H1 (cell line): ENCODE results near the gene TET2. TPM values are rescaled to one million over a fixed set of nuclear protein-coding genes. Genes with fewer than 3 reads are reported as not detected.

Source experiments
- BACH1 ChIP-seq: IDR thresholded peaks from 2 replicates; pipeline ENCODE4 v1.6.1; 2012; ENCODE audit warnings: low read length, improper control_type of control experiment
- CREB1 ChIP-seq: IDR thresholded peaks from 2 replicates; pipeline ENCODE4 v1.6.1; 2012; ENCODE audit warnings: inconsistent platforms
- EGR1 ChIP-seq: IDR thresholded peaks from 2 replicates; pipeline ENCODE4 v1.6.1; 2011; ENCODE audit warnings: low read depth, low read length, borderline replicate concordance
- POU5F1 ChIP-seq: IDR thresholded peaks from 2 replicates; pipeline ENCODE4 v1.6.1; 2011; ENCODE audit warnings: low read depth, mild to moderate bottlenecking, low read length, moderate library complexity
- SP4 ChIP-seq: IDR thresholded peaks from 2 replicates; pipeline ENCODE4 v1.6.1; 2012; ENCODE audit warnings: low read length, inconsistent platforms
- polyA plus RNA-seq, 7 experiments: library from polyadenylated mRNA; depleted of rRNA in 3 of 7; stranded (reverse) in 5 of 7; unstranded in 2 of 7; fragments of >200 nt in 5 of 7; fragments of 200-250 nt in 2 of 7; gene quantifications; 1 replicate in 5 of 7; 2 replicates in 1 of 7; 4 replicates in 1 of 7; pipeline versions ENCODE4 v1.2.1 to v1.2.3, GENCODE V29; 2011 to 2013; ENCODE audit warnings: missing spikeins in 2 of 7, mixed read lengths in 2 of 7
- total RNA-seq: library from RNA; stranded (reverse); fragmentation: NEBNext Ultra II Directional; extraction: Animal tissue kit (Norgen Biotek cat#: 25700); gene quantifications from 2 replicates; pipeline ENCODE4 v1.2.1, GENCODE V29; 2021
- TF ChIP-seq, protein P1 (sequence below): fragments of 300-600 bp; sonication (generic); IDR thresholded peaks from 2 replicates; pipeline ENCODE4 v1.7.1; 2012; ENCODE audit warnings: low read length, moderate library complexity, mild to moderate bottlenecking, inconsistent platforms; ENCODE audit not compliant: insufficient replicate concordance
- TF ChIP-seq, protein P2 (sequence below): IDR thresholded peaks from 2 replicates; pipeline ENCODE4 v1.6.1; 2012; ENCODE audit warnings: inconsistent platforms
- TF ChIP-seq, protein P3 (sequence below), 3 experiments: IDR thresholded peaks; 1 replicate in 2 of 3; 2 replicates in 1 of 3; pipeline versions ENCODE4 v1.5.1 to v1.6.1; 2011; ENCODE audit warnings: low read length in 3 of 3, mild to moderate bottlenecking in 3 of 3, inconsistent platforms in 2 of 3, low read depth in 1 of 3, moderate library complexity in 1 of 3; ENCODE audit not compliant: insufficient read depth in 1 of 3; ENCODE audit errors: control extremely low read depth in 1 of 3
- TF ChIP-seq, protein P4 (sequence below): IDR thresholded peaks from 2 replicates; pipeline ENCODE4 v1.6.1; 2012; ENCODE audit warnings: inconsistent platforms

TET2 gene
- total and polyA plus RNA-seq, 2 of the 8 experiments (the other 6 are each of a cell fraction or from before 2014, with no cell fraction given): 1.0 to 2.6 TPM

DNA sequence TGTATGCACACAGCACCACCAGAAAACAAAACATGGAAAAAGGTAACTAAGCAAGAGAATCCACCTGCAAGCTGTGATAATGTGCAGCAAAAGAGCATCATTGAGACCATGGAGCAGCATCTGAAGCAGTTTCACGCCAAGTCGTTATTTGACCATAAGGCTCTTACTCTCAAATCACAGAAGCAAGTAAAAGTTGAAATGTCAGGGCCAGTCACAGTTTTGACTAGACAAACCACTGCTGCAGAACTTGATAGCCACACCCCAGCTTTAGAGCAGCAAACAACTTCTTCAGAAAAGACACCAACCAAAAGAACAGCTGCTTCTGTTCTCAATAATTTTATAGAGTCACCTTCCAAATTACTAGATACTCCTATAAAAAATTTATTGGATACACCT lies 90.2 kb downstream of the TET2 start (continued):
- TF ChIP-seq, protein P1, sequence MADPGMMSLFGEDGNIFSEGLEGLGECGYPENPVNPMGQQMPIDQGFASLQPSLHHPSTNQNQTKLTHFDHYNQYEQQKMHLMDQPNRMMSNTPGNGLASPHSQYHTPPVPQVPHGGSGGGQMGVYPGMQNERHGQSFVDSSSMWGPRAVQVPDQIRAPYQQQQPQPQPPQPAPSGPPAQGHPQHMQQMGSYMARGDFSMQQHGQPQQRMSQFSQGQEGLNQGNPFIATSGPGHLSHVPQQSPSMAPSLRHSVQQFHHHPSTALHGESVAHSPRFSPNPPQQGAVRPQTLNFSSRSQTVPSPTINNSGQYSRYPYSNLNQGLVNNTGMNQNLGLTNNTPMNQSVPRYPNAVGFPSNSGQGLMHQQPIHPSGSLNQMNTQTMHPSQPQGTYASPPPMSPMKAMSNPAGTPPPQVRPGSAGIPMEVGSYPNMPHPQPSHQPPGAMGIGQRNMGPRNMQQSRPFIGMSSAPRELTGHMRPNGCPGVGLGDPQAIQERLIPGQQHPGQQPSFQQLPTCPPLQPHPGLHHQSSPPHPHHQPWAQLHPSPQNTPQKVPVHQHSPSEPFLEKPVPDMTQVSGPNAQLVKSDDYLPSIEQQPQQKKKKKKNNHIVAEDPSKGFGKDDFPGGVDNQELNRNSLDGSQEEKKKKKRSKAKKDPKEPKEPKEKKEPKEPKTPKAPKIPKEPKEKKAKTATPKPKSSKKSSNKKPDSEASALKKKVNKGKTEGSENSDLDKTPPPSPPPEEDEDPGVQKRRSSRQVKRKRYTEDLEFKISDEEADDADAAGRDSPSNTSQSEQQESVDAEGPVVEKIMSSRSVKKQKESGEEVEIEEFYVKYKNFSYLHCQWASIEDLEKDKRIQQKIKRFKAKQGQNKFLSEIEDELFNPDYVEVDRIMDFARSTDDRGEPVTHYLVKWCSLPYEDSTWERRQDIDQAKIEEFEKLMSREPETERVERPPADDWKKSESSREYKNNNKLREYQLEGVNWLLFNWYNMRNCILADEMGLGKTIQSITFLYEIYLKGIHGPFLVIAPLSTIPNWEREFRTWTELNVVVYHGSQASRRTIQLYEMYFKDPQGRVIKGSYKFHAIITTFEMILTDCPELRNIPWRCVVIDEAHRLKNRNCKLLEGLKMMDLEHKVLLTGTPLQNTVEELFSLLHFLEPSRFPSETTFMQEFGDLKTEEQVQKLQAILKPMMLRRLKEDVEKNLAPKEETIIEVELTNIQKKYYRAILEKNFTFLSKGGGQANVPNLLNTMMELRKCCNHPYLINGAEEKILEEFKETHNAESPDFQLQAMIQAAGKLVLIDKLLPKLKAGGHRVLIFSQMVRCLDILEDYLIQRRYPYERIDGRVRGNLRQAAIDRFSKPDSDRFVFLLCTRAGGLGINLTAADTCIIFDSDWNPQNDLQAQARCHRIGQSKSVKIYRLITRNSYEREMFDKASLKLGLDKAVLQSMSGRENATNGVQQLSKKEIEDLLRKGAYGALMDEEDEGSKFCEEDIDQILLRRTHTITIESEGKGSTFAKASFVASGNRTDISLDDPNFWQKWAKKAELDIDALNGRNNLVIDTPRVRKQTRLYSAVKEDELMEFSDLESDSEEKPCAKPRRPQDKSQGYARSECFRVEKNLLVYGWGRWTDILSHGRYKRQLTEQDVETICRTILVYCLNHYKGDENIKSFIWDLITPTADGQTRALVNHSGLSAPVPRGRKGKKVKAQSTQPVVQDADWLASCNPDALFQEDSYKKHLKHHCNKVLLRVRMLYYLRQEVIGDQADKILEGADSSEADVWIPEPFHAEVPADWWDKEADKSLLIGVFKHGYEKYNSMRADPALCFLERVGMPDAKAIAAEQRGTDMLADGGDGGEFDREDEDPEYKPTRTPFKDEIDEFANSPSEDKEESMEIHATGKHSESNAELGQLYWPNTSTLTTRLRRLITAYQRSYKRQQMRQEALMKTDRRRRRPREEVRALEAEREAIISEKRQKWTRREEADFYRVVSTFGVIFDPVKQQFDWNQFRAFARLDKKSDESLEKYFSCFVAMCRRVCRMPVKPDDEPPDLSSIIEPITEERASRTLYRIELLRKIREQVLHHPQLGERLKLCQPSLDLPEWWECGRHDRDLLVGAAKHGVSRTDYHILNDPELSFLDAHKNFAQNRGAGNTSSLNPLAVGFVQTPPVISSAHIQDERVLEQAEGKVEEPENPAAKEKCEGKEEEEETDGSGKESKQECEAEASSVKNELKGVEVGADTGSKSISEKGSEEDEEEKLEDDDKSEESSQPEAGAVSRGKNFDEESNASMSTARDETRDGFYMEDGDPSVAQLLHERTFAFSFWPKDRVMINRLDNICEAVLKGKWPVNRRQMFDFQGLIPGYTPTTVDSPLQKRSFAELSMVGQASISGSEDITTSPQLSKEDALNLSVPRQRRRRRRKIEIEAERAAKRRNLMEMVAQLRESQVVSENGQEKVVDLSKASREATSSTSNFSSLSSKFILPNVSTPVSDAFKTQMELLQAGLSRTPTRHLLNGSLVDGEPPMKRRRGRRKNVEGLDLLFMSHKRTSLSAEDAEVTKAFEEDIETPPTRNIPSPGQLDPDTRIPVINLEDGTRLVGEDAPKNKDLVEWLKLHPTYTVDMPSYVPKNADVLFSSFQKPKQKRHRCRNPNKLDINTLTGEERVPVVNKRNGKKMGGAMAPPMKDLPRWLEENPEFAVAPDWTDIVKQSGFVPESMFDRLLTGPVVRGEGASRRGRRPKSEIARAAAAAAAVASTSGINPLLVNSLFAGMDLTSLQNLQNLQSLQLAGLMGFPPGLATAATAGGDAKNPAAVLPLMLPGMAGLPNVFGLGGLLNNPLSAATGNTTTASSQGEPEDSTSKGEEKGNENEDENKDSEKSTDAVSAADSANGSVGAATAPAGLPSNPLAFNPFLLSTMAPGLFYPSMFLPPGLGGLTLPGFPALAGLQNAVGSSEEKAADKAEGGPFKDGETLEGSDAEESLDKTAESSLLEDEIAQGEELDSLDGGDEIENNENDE: no peak
- no peak for TF ChIP-seq SP4
- TF ChIP-seq, protein P2, sequence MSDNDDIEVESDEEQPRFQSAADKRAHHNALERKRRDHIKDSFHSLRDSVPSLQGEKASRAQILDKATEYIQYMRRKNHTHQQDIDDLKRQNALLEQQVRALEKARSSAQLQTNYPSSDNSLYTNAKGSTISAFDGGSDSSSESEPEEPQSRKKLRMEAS: no peak
- TF ChIP-seq, protein P3, sequence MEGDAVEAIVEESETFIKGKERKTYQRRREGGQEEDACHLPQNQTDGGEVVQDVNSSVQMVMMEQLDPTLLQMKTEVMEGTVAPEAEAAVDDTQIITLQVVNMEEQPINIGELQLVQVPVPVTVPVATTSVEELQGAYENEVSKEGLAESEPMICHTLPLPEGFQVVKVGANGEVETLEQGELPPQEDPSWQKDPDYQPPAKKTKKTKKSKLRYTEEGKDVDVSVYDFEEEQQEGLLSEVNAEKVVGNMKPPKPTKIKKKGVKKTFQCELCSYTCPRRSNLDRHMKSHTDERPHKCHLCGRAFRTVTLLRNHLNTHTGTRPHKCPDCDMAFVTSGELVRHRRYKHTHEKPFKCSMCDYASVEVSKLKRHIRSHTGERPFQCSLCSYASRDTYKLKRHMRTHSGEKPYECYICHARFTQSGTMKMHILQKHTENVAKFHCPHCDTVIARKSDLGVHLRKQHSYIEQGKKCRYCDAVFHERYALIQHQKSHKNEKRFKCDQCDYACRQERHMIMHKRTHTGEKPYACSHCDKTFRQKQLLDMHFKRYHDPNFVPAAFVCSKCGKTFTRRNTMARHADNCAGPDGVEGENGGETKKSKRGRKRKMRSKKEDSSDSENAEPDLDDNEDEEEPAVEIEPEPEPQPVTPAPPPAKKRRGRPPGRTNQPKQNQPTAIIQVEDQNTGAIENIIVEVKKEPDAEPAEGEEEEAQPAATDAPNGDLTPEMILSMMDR (IDR thresholded peaks at IDR 0.05; ENCODE audit: control extremely low read depth in 1 of 3, insufficient read depth in 1 of 3, low read depth in 1 of 3, low read length in 3 of 3): no peak
- TF ChIP-seq CREB1: no peak
- TF ChIP-seq, protein P4, sequence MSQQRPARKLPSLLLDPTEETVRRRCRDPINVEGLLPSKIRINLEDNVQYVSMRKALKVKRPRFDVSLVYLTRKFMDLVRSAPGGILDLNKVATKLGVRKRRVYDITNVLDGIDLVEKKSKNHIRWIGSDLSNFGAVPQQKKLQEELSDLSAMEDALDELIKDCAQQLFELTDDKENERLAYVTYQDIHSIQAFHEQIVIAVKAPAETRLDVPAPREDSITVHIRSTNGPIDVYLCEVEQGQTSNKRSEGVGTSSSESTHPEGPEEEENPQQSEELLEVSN: no peak
- TF ChIP-seq EGR1: no peak
- no peak for TF ChIP-seq POU5F1
- TF ChIP-seq BACH1: no peak
